Measurements from ENCODE around the gene EEFSEC.

DNA sequence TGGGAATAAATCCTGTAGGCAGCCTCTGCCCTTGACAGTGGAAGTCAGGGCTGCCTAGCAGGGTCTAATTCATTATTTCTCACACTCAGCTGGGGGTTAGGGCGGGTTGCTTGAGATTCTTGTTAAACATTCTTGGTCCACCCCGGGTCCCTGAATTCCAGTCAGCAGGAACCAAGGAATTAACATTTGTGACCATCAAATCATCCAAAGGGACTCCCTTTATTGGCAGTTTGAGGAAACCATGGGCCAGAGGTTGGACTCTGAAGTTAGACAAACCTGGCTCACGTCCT lies 122.8 kb downstream of the EEFSEC start:
- TF ChIP-seq, protein P1, sequence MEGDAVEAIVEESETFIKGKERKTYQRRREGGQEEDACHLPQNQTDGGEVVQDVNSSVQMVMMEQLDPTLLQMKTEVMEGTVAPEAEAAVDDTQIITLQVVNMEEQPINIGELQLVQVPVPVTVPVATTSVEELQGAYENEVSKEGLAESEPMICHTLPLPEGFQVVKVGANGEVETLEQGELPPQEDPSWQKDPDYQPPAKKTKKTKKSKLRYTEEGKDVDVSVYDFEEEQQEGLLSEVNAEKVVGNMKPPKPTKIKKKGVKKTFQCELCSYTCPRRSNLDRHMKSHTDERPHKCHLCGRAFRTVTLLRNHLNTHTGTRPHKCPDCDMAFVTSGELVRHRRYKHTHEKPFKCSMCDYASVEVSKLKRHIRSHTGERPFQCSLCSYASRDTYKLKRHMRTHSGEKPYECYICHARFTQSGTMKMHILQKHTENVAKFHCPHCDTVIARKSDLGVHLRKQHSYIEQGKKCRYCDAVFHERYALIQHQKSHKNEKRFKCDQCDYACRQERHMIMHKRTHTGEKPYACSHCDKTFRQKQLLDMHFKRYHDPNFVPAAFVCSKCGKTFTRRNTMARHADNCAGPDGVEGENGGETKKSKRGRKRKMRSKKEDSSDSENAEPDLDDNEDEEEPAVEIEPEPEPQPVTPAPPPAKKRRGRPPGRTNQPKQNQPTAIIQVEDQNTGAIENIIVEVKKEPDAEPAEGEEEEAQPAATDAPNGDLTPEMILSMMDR (IDR thresholded peaks at IDR 0.05), result no peak
- TF ChIP-seq POLR2A (IDR thresholded peaks at IDR 0.05), result no peak
